OCI-LY3 (cell line): ENCODE measurements around the gene ZMYM4.

Source experiments
- EZH2phosphoT487 ChIP-seq: fragments of 200-600 bp; shearing (Covaris generic); IDR thresholded peaks from 2 replicates; pipeline ENCODE4 v1.6.1; 2018; ENCODE audit warnings: antibody characterized with exemption, mixed run types, low read depth
- TF ChIP-seq, protein P1 (sequence below): fragments of 200-600, 300-600 bp; sonication (generic); IDR thresholded peaks from 2 replicates; pipeline ENCODE4 v1.5.1; 2014; ENCODE audit warnings: antibody characterized with exemption, low read length, low read depth

DNA sequence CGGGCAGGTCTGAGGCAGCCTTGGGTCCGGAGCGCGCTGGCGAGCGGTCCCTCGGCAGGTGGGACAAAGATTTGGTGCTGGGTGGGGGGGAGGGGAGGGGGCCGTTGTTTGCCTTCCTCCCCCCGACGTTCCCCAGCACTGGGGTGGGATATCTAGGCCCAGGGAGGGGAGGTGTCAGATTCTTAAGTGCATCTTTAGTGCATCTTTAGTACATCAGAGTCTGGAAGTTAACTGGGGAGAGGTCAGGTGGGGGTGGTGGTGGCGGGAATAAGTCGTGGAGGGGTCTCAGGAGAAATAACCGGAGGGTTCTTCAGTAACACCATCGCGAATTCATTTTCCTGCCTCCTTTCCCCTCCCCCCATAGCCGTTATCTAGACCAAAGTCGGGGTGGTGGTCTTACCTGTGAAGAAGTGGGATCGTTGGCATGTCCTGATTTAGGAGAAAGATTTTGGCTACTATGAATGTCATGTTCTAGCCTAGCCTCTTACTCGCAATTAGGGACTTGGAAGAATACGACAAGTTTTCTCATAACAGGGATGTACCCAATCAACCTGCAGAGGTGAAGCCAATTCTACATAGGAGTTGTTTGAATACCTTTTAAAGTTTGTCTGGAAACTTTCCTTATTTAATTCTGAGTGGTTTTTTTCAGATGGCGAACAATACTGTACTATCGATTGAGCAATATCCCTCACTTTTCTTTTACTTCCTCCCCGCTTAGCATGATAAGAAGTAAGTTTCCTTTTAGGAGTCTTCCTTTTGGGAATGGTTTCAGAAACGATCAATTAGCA lies 886 bp downstream of the ZMYM4 start:
- TF ChIP-seq, protein P1, sequence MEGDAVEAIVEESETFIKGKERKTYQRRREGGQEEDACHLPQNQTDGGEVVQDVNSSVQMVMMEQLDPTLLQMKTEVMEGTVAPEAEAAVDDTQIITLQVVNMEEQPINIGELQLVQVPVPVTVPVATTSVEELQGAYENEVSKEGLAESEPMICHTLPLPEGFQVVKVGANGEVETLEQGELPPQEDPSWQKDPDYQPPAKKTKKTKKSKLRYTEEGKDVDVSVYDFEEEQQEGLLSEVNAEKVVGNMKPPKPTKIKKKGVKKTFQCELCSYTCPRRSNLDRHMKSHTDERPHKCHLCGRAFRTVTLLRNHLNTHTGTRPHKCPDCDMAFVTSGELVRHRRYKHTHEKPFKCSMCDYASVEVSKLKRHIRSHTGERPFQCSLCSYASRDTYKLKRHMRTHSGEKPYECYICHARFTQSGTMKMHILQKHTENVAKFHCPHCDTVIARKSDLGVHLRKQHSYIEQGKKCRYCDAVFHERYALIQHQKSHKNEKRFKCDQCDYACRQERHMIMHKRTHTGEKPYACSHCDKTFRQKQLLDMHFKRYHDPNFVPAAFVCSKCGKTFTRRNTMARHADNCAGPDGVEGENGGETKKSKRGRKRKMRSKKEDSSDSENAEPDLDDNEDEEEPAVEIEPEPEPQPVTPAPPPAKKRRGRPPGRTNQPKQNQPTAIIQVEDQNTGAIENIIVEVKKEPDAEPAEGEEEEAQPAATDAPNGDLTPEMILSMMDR = no peak
- TF ChIP-seq EZH2phosphoT487 = no peak
